Mesendoderm (in vitro differentiated cells): ENCODE measurements around the gene IST1.

ENCODE experiments used
- DNase-seq: peaks from one replicate; pipeline ENCODE4 v3.0.0; 2013
- H2AK5ac ChIP-seq: 2 replicates; pipeline ENCODE4 v1.6.1; 2013; ENCODE audit warnings: low read length, inconsistent platforms
- H2BK120ac ChIP-seq: 2 replicates; pipeline ENCODE4 v1.6.1; 2013; ENCODE audit warnings: low read depth, mild to moderate bottlenecking, low read length, moderate library complexity, mixed read lengths
- H2BK15ac ChIP-seq: replicated peaks from 2 replicates; pipeline ENCODE4 v1.6.1; 2013; ENCODE audit warnings: low read depth, mild to moderate bottlenecking, moderate library complexity
- H2BK5ac ChIP-seq: 2 replicates; pipeline ENCODE4 v1.6.1; 2013; ENCODE audit warnings: low read length, inconsistent platforms
- H3K18ac ChIP-seq: 2 replicates; pipeline ENCODE4 v1.6.1; 2013; ENCODE audit warnings: mild to moderate bottlenecking, low read length, mixed read lengths
- H3K23ac ChIP-seq: one replicate; pipeline ENCODE4 v1.6.1; 2013; ENCODE audit warnings: low read length
- H3K27ac ChIP-seq: 2 replicates; pipeline ENCODE4 v1.5.1; 2013; ENCODE audit warnings: low read depth, mild to moderate bottlenecking, inconsistent platforms, low read length, moderate library complexity
- H3K27me3 ChIP-seq: 2 replicates; pipeline ENCODE4 v1.6.1; 2013; ENCODE audit warnings: low read length, control low read depth, mild to moderate bottlenecking, inconsistent platforms; ENCODE audit not compliant: insufficient read depth, poor library complexity
- H3K36me3 ChIP-seq: 2 replicates; pipeline ENCODE4 v1.6.1; 2013; ENCODE audit warnings: low read length, inconsistent platforms; ENCODE audit not compliant: control insufficient read depth, insufficient read depth
- H3K4ac ChIP-seq: one replicate; pipeline ENCODE4 v1.6.1; 2013; ENCODE audit warnings: low read depth, mild to moderate bottlenecking, low read length, moderate library complexity
- H3K4me1 ChIP-seq: 2 replicates; pipeline ENCODE4 v1.6.1; 2013; ENCODE audit warnings: low read depth, low read length, inconsistent platforms; ENCODE audit not compliant: control insufficient read depth
- H3K4me2 ChIP-seq: 2 replicates; pipeline ENCODE4 v1.6.1; 2013; ENCODE audit warnings: low read length
- H3K4me3 ChIP-seq: 2 replicates; pipeline ENCODE4 v1.5.1; 2013; ENCODE audit warnings: mild to moderate bottlenecking, low read length
- H3K56ac ChIP-seq: one replicate; pipeline ENCODE4 v1.6.1; 2013; ENCODE audit warnings: low read length
- H3K79me1 ChIP-seq: 2 replicates; pipeline ENCODE4 v1.6.1; 2013; ENCODE audit warnings: low read length, inconsistent platforms
- H3K79me2 ChIP-seq: 2 replicates; pipeline ENCODE4 v1.6.1; 2013; ENCODE audit warnings: mild to moderate bottlenecking, low read length; ENCODE audit not compliant: control insufficient read depth, insufficient read depth
- H3K9ac ChIP-seq: 2 replicates; pipeline ENCODE4 v1.6.1; 2013; ENCODE audit warnings: low read length, inconsistent platforms
- H4K5ac ChIP-seq: one replicate; pipeline ENCODE4 v1.6.1; 2013; ENCODE audit warnings: low read length
- H4K8ac ChIP-seq: one replicate; pipeline ENCODE4 v1.6.1; 2013; ENCODE audit warnings: low read depth, mild to moderate bottlenecking, control low read depth, low read length, moderate library complexity
- WGBS: extraction: QIAGEN DNeasy Blood & Tissue Kit; methylation state at CpG from one replicate; pipeline ENCODE4 v1.1.7; 2013; ENCODE audit warnings: low lambda C conversion rate, missing lambda C conversion rate; ENCODE audit not compliant: insufficient coverage; ENCODE audit errors: extremely low coverage; 5-methylcytosine and 5-hydroxymethylcytosine counted together

The IST1 gene

DNA sequence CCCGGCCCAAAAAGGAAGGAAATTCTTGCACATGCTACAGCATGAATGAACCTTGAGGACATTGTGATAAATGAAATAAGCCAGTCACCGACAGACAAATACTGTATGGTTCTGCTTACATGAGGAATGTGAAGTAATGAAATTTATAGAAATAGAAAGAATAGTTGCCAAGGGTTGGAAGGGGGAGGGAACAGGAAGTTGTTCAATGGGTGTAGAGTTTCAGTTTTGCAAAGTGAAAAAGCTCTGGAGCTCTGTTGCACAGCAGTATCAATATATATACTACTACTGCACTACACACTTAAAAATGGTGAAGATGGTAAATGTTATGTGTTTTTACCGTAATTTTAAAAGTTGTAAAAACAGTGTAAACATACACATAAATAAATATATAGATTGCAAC lies 61.2 kb downstream of the IST1 start:
- Histone ChIP-seq H3K79me1 (no peaks in the 10 kb centered on the region), H2BK5ac (no peak overlapping the region), H3K4me1 (no peaks in the 10 kb centered on the region), H2BK15ac (no peak overlapping the region), H3K23ac (no peak overlapping the region), H3K27ac (no peak overlapping the region), H3K18ac (no peak overlapping the region), H3K4me2 (no peak overlapping the region), H3K36me3 (no peaks in the 10 kb centered on the region), H2BK120ac (no peak overlapping the region), H4K5ac (no peak overlapping the region), H3K9ac (no peak overlapping the region), H4K8ac (no peak overlapping the region), H2AK5ac (no peak overlapping the region), H3K79me2 (no peaks in the 10 kb centered on the region), H3K27me3 (no peaks in the 10 kb centered on the region), H3K4ac (no peak overlapping the region), H3K4me3 (no peak overlapping the region), H3K56ac (no peak overlapping the region)
- WGBS = no CpG with 5 or more reads among the region's 3 CpGs
- no peak for DNase-seq

DNA sequence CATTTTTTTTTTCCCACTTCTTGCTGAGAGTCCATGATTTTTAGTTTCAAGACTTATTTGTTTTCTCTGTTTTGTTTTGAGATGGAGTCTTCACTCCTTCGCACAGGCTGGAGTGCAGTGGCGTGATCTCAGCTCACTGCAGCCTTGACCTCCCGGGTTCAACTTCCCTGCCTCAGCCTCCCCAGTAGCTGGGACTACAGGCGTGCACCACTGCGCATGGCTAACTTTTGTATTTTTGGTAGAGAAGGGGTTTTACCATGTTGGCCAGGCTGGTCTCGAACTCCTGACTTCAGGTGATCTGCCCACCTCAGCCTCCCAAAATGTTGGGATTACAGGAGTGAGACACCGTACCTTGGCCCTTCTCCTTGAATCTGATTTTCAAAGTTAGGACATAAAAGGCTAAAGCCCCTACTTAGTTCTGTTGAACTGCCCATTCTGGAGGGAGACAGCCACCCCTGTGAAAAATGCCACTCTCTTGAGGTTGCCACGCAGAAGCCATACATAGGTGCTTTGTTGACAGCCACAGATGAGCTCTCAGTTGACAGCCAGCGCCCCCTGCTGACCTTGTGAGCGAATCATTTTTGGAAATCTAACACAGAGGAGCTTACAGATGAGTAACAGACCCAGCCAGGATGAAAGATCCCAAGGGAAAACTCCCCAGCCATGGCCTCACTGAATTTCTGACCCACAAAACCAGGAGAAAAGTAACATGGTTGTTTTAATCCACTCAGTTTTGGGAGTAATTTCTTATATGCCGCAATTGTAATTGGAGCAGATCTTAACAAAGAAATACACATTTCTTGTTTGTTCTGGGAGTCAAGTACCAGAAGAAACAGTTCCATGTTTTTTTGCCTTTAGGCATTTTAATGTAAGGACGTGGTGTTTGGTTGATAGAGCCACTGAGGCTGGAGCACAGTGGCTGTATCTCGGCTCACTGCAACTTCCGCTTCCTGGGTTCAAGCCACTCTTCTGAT lies 66.0 kb downstream of the IST1 start:
- Histone ChIP-seq H3K36me3 (no peaks in the 10 kb centered on the region), H3K4me3 (no peak overlapping the region), H3K23ac (no peak overlapping the region), H3K27ac (no peak overlapping the region), H4K8ac (no peak overlapping the region), H2AK5ac (no peak overlapping the region), H3K79me2 (no peaks in the 10 kb centered on the region), H4K5ac (no peak overlapping the region), H2BK120ac (no peak overlapping the region), H3K18ac (no peak overlapping the region), H3K4ac (no peak overlapping the region), H3K9ac (no peak overlapping the region), H3K27me3 (no peaks in the 10 kb centered on the region), H2BK15ac (no peak overlapping the region), H3K4me2 (no peak overlapping the region), H3K56ac (no peak overlapping the region), H2BK5ac (no peak overlapping the region), H3K4me1 (no peaks in the 10 kb centered on the region), H3K79me1 (no peaks in the 10 kb centered on the region)
- DNase-seq = peak; percentile 89
- no CpG with 5 or more reads among the region's 14 CpGs for WGBS

DNA sequence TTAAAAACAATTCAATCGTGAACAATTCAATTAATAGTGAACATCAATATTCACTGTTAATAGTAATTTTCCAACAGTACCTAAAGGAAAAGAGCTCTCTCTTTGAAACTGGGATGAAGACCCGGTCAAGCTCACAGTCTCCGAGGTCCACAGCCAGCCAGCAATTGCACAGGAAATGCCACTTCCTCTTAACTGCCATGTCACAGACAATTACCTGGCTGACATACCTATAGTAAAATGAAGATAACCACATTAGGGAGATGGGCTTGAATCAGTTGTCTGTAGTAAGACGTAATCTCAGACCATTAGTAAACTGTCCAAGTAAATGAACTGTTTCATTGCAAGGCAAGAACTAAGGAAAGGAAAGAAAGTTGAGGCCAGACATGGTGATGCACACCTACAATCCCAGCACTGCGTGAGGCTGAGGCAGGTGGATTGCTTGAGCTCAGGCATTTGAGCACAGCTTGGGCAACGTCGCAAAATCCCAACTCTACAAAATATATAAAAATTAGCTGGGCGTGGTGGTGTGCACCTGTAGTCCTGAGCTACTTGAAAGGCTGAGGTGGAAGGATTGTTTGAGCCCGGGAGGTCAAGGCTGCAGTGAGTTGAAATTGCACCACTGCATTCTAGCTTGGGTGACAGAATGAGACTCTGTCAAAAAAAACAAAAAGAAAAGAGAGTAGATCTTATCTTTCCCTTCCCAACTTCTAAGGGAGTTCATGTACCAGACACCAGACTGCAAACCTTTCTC lies 68.0 kb downstream of the IST1 start:
- no peaks in the 10 kb centered on the region for H3K79me1 ChIP-seq
- H3K4me2 ChIP-seq = no peak overlapping the region
- no peak overlapping the region for H3K4ac ChIP-seq
- H4K5ac ChIP-seq = no peak overlapping the region
- H3K18ac ChIP-seq = no peak overlapping the region
- H3K56ac ChIP-seq = no peak overlapping the region
- no peak overlapping the region for H2BK15ac ChIP-seq
- no peaks in the 10 kb centered on the region for H3K36me3 ChIP-seq
- H2AK5ac ChIP-seq = no peak overlapping the region
- H4K8ac ChIP-seq = no peak overlapping the region
- H3K4me3 ChIP-seq = no peak overlapping the region
- no peaks in the 10 kb centered on the region for H3K4me1 ChIP-seq
- no peak overlapping the region for H2BK5ac ChIP-seq
- DNase-seq = no peak
- H3K27ac ChIP-seq = no peak overlapping the region
- no peaks in the 10 kb centered on the region for H3K27me3 ChIP-seq
- no peak overlapping the region for H2BK120ac ChIP-seq
- H3K79me2 ChIP-seq = no peaks in the 10 kb centered on the region
- H3K9ac ChIP-seq = no peak overlapping the region
- no CpG with 5 or more reads among the region's 9 CpGs for WGBS
- no peak overlapping the region for H3K23ac ChIP-seq

DNA sequence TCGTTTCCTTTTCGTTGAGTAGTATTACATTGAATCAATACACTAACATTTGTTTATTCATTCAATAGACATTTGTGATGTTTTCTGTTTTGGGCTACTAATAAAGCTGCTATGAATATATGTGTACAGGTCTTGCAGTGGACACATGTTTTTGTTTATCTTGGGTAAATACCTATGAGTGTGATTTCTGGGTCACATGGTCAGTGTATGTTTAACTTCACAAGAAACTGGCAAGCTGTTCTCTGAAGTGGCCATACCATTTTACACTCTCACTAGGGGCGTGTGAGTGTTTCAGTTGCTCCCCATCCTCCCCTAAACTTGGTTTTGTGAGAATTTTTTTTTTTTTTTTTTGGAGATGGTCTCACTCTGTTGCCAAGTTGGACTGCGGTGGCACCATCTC lies 69.9 kb downstream of the IST1 start:
- Histone ChIP-seq H3K9ac (no peak overlapping the region), H3K79me2 (no peaks in the 10 kb centered on the region), H3K56ac (no peak overlapping the region), H3K79me1 (no peaks in the 10 kb centered on the region), H3K4me3 (no peak overlapping the region), H3K4me1 (no peaks in the 10 kb centered on the region), H3K4ac (no peak overlapping the region), H4K5ac (no peak overlapping the region), H3K27ac (no peak overlapping the region), H3K23ac (no peak overlapping the region), H2BK5ac (no peak overlapping the region), H4K8ac (no peak overlapping the region), H2AK5ac (no peak overlapping the region), H2BK120ac (no peak overlapping the region), H3K18ac (no peak overlapping the region), H3K4me2 (no peak overlapping the region), H3K27me3 (no peaks in the 10 kb centered on the region), H3K36me3 (no peaks in the 10 kb centered on the region), H2BK15ac (no peak overlapping the region)
- no CpG with 5 or more reads among the region's 4 CpGs for WGBS
- no peak for DNase-seq

DNA sequence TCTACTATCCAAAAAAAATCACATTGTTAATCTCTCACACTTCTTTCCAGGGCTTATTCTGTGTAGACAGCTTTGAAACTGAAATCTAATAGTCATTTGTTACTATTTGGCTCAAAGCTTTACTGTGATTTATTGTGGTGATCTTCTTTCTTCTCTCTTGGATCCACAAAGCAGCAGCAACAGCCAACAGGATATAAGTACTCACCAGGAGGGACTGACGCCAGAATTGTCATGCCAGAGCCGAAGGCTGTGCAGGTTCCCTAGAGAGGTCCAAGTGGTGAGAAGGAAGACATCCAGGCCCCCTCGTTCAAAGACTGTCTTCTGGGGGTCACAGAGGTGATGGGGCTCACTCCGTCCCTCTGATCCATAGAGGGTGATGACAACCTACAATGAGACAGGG lies 71.6 kb downstream of the IST1 start:
- H3K27ac ChIP-seq = no peak overlapping the region
- no peak overlapping the region for H3K56ac ChIP-seq
- no peak for DNase-seq
- no peak overlapping the region for H3K4me3 ChIP-seq
- H3K27me3 ChIP-seq = no peaks in the 10 kb centered on the region
- H3K23ac ChIP-seq = no peak overlapping the region
- H3K18ac ChIP-seq = no peak overlapping the region
- no peaks in the 10 kb centered on the region for H3K4me1 ChIP-seq
- H3K4me2 ChIP-seq = no peak overlapping the region
- H2BK5ac ChIP-seq = no peak overlapping the region
- H4K5ac ChIP-seq = no peak overlapping the region
- no peak overlapping the region for H2BK120ac ChIP-seq
- H3K79me2 ChIP-seq = no peaks in the 10 kb centered on the region
- no peak overlapping the region for H3K4ac ChIP-seq
- WGBS = no CpG with 5 or more reads among the region's 4 CpGs
- no peaks in the 10 kb centered on the region for H3K36me3 ChIP-seq
- H4K8ac ChIP-seq = no peak overlapping the region
- H2BK15ac ChIP-seq = no peak overlapping the region
- no peaks in the 10 kb centered on the region for H3K79me1 ChIP-seq
- H2AK5ac ChIP-seq = no peak overlapping the region
- no peak overlapping the region for H3K9ac ChIP-seq
